Measurements from ENCODE around the gene LSG1. TPM values are rescaled to one million over a fixed set of nuclear protein-coding genes. Genes with fewer than 3 reads are reported as not detected.

Gene LSG1
- polyA plus RNA-seq, 1 donor from 2014 or later, result 35.5 TPM

DNA sequence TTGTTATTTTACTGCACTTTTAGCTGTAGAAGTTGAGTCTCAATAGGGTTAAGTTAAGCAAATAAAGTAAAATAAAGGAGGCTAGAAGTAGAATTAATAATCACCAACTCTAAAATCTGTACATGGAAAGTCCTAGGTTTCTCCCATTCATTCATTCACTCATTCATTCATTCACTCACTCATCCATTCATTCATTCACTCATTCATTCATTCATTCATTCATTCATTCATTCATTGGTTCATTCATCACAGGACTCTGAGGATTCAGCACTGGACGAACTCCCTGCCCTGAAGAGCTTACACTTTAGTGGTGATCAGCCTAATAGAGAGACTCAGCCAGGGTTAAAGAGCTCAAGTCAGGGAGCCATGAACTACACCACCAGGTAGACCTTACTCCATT lies 4.5 kb upstream of the LSG1 start:
- Histone ChIP-seq H3K79me2 (replicated peaks; ENCODE audit: insufficient read depth, low read length) (peaks cover 4% of the 10 kb centered on the region), H3K9me3 (ENCODE audit: low read length) (no peaks in the 10 kb centered on the region), H3K9ac (ENCODE audit: low read length) (no peak overlapping the region), H3F3A (ENCODE audit: insufficient read depth, low read length, poor library complexity, severe bottlenecking) (no peaks in the 10 kb centered on the region), H3K4me2 (ENCODE audit: low read length) (no peak overlapping the region), H3K36me3 (ENCODE audit: insufficient read depth, low read length) (no peaks in the 10 kb centered on the region), H4K20me1 (ENCODE audit: insufficient read depth) (no peaks in the 10 kb centered on the region), H3K4me3 (ENCODE audit: low read length) (no peak overlapping the region), H3K27me3 (ENCODE audit: insufficient read depth, low read depth, low read length) (peaks cover 8% of the 10 kb centered on the region), H3K9me2 (ENCODE audit: insufficient read depth, low read length) (no peaks in the 10 kb centered on the region), H3K27ac (ENCODE audit: low read length) (no peak overlapping the region), H2AFZ (ENCODE audit: low read depth, low read length) (no peak overlapping the region)
- TF ChIP-seq EZH2 (IDR thresholded peaks at IDR 0.05; ENCODE audit: borderline replicate concordance, insufficient read depth, low read length, poor library complexity, severe bottlenecking), result no peak
- no peak for TF ChIP-seq TAF1 (IDR thresholded peaks at IDR 0.05; ENCODE audit: low read depth)
- no peak for TF ChIP-seq EP300 (conservative IDR thresholded peaks at IDR 0.05; ENCODE audit: poor library complexity, severe bottlenecking)
- no peak for TF ChIP-seq SMC3 (conservative IDR thresholded peaks at IDR 0.05; ENCODE audit: poor library complexity)
- TF ChIP-seq REST (IDR thresholded peaks at IDR 0.05; ENCODE audit: borderline replicate concordance), result no peak
- TF ChIP-seq, protein P1, sequence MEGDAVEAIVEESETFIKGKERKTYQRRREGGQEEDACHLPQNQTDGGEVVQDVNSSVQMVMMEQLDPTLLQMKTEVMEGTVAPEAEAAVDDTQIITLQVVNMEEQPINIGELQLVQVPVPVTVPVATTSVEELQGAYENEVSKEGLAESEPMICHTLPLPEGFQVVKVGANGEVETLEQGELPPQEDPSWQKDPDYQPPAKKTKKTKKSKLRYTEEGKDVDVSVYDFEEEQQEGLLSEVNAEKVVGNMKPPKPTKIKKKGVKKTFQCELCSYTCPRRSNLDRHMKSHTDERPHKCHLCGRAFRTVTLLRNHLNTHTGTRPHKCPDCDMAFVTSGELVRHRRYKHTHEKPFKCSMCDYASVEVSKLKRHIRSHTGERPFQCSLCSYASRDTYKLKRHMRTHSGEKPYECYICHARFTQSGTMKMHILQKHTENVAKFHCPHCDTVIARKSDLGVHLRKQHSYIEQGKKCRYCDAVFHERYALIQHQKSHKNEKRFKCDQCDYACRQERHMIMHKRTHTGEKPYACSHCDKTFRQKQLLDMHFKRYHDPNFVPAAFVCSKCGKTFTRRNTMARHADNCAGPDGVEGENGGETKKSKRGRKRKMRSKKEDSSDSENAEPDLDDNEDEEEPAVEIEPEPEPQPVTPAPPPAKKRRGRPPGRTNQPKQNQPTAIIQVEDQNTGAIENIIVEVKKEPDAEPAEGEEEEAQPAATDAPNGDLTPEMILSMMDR (IDR thresholded peaks at IDR 0.05; ENCODE audit: poor library complexity, severe bottlenecking), result no peak
- no peak for TF ChIP-seq POLR2AphosphoS5 (IDR thresholded peaks at IDR 0.05)
- TF ChIP-seq MXI1 (conservative IDR thresholded peaks at IDR 0.05; ENCODE audit: poor library complexity, severe bottlenecking), result no peak
- no peak for TF ChIP-seq RAD21 (conservative IDR thresholded peaks at IDR 0.05)

DNA sequence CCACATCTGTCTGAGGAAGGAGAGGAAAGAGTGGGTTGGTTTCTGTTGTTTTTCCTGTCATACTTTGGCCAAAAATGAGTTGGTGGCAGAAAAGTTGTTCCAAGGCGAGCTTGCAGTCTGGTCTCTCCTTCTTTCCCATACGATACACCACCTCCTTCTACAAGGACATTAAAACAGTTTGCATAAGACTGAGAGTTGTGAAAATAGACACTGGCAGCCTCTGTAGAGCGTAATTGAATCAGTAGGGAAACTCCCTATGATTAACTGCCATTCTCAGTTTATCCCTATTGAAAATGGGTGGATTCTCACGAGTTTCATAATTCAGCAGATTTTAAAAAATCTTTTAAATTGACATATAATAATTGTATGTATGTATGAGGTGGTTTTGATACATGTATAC lies 3.7 kb upstream of the LSG1 start:
- no peaks in the 10 kb centered on the region for H3K9me3 ChIP-seq (ENCODE audit: low read length)
- no peaks in the 10 kb centered on the region for H4K20me1 ChIP-seq (ENCODE audit: insufficient read depth)
- peaks cover 6% of the 10 kb centered on the region for H3K27me3 ChIP-seq (ENCODE audit: insufficient read depth, low read depth, low read length)
- H3K4me2 ChIP-seq (ENCODE audit: low read length), result no peak overlapping the region
- peaks cover 12% of the 10 kb centered on the region for H3K79me2 ChIP-seq (replicated peaks; ENCODE audit: insufficient read depth, low read length)
- H3K27ac ChIP-seq (ENCODE audit: low read length), result no peak overlapping the region
- no peak overlapping the region for H2AFZ ChIP-seq (ENCODE audit: low read depth, low read length)
- H3K9ac ChIP-seq (ENCODE audit: low read length), result no peak overlapping the region
- TF ChIP-seq EZH2 (IDR thresholded peaks at IDR 0.05; ENCODE audit: borderline replicate concordance, insufficient read depth, low read length, poor library complexity, severe bottlenecking) (no peak), RAD21 (conservative IDR thresholded peaks at IDR 0.05) (no peak), EP300 (conservative IDR thresholded peaks at IDR 0.05; ENCODE audit: poor library complexity, severe bottlenecking) (no peak), MXI1 (conservative IDR thresholded peaks at IDR 0.05; ENCODE audit: poor library complexity, severe bottlenecking) (no peak), REST (IDR thresholded peaks at IDR 0.05; ENCODE audit: borderline replicate concordance) (no peak), POLR2AphosphoS5 (IDR thresholded peaks at IDR 0.05) (no peak), SMC3 (conservative IDR thresholded peaks at IDR 0.05; ENCODE audit: poor library complexity) (no peak), TAF1 (IDR thresholded peaks at IDR 0.05; ENCODE audit: low read depth) (no peak)
- TF ChIP-seq, protein P1 (IDR thresholded peaks at IDR 0.05; ENCODE audit: poor library complexity, severe bottlenecking), result no peak
- H3K9me2 ChIP-seq (ENCODE audit: insufficient read depth, low read length), result no peaks in the 10 kb centered on the region
- H3K4me3 ChIP-seq (ENCODE audit: low read length), result no peak overlapping the region
- no peaks in the 10 kb centered on the region for H3F3A ChIP-seq (ENCODE audit: insufficient read depth, low read length, poor library complexity, severe bottlenecking)
- no peaks in the 10 kb centered on the region for H3K36me3 ChIP-seq (ENCODE audit: insufficient read depth, low read length)
